B cell (primary cell): Measurements from ENCODE around the gene TMC1. TPM values are rescaled to one million over a fixed set of nuclear protein-coding genes. Genes with fewer than 3 reads are reported as not detected.

Source experiments
- ATAC-seq: fragments of 200-7000 bp; cut with Tn5 transposase; one replicate; pipeline ENCODE4 v1.10.0; 2021; ENCODE audit warnings: low read depth, mild to moderate bottlenecking, moderate number of reproducible peaks, moderate library complexity
- CTCF ChIA-PET: fragments of 350-600 bp; sonication (Branson Sonifier 250); formaldehyde crosslinking; loops from one replicate; lab custom pipeline; 2021; ENCODE audit warnings: antibody characterized with exemption, inconsistent platforms; lab: Charles Lee
- POLR2A ChIA-PET: fragments of 350-600 bp; sonication (Branson Sonifier 250); formaldehyde crosslinking; loops from one replicate; lab custom pipeline; 2021; ENCODE audit warnings: antibody characterized with exemption; lab: Charles Lee
- DNase-seq: peaks from one replicate; pipeline ENCODE4 v3.0.0; 2013
- H2AFZ ChIP-seq: 2 replicates; pipeline ENCODE4 v1.6.1; 2012; ENCODE audit warnings: mild to moderate bottlenecking, low read depth, low read length; ENCODE audit not compliant: insufficient read depth, poor library complexity, severe bottlenecking
- H3K27ac ChIP-seq, 2 donors: 1 replicate in 1 of 2; 2 replicates in 1 of 2; pipeline ENCODE4 v1.5.1; 2012 to 2013; ENCODE audit warnings: low read length in 2 of 2, mild to moderate bottlenecking in 2 of 2, moderate library complexity in 1 of 2
- H3K27me3 ChIP-seq, 4 experiments: fragments of 200-600 bp in 1 of 4; sonication (generic) in 1 of 4; replicated peaks in 1 of 4; 1 replicate in 2 of 4; 2 replicates in 2 of 4; pipeline versions ENCODE4 v1.6.1 to v1.7.0; 2013 to 2016; ENCODE audit warnings: low read length in 3 of 4, mild to moderate bottlenecking in 2 of 4, mixed read lengths in 1 of 4, moderate library complexity in 1 of 4; ENCODE audit not compliant: insufficient read depth in 4 of 4, control insufficient read depth in 3 of 4; ENCODE audit errors: control extremely low read depth in 1 of 4
- H3K36me3 ChIP-seq, 2 experiments: replicated peaks in 1 of 2; 1 replicate in 1 of 2; 2 replicates in 1 of 2; pipeline versions ENCODE4 v1.6.1 to v1.7.1; 2013; ENCODE audit warnings: low read length in 1 of 2; ENCODE audit not compliant: insufficient read depth in 2 of 2, control insufficient read depth in 1 of 2; ENCODE audit errors: control extremely low read depth in 1 of 2, extremely low read depth in 1 of 2
- H3K4me1 ChIP-seq, 2 donors: fragments of 200-600 bp in 1 of 2; sonication (generic) in 1 of 2; 1 replicate in 1 of 2; 2 replicates in 1 of 2; pipeline versions ENCODE4 v1.5.1 to v1.6.1; 2013 to 2017; ENCODE audit warnings: low read length in 2 of 2; ENCODE audit not compliant: control insufficient read depth in 2 of 2, insufficient read depth in 2 of 2
- H3K4me2 ChIP-seq: replicated peaks from 2 replicates; pipeline ENCODE3; 2012; ENCODE audit warnings: mild to moderate bottlenecking, low read depth, low read length; ENCODE audit not compliant: poor library complexity, severe bottlenecking
- H3K4me3 ChIP-seq, 5 experiments: fragments of 200-600 bp in 1 of 5; sonication (generic) in 1 of 5; 1 replicate in 3 of 5; 2 replicates in 2 of 5; pipeline versions ENCODE4 v1.5.1 to v1.7.0; 2011 to 2016; ENCODE audit warnings: low read length in 4 of 5, mild to moderate bottlenecking in 4 of 5, low read depth in 2 of 5, control low read depth in 1 of 5, moderate library complexity in 1 of 5; ENCODE audit not compliant: insufficient read depth in 1 of 5; ENCODE audit errors: control extremely low read depth in 1 of 5, extremely low read depth in 1 of 5
- H3K79me2 ChIP-seq: fragments of 200-600 bp; sonication (generic); one replicate; pipeline ENCODE4 v1.6.0; 2016; ENCODE audit warnings: low read length; ENCODE audit not compliant: control insufficient read depth, insufficient read depth
- H3K9ac ChIP-seq: fragments of 200-600 bp; sonication (generic); 2 replicates; pipeline ENCODE4 v1.6.1; 2017; ENCODE audit warnings: mild to moderate bottlenecking, low read length, moderate library complexity
- H3K9me3 ChIP-seq, 3 donors: one replicate each; pipeline versions ENCODE4 v1.6.1 to v1.7.1; 2013; ENCODE audit warnings: low read length in 2 of 3; ENCODE audit not compliant: control insufficient read depth in 2 of 3, insufficient read depth in 1 of 3; ENCODE audit errors: control extremely low read depth in 1 of 3
- H4K20me1 ChIP-seq: 2 replicates; pipeline ENCODE4 v1.6.0; 2012; ENCODE audit warnings: mild to moderate bottlenecking, low read length; ENCODE audit not compliant: insufficient read depth, control insufficient read depth, poor library complexity, severe bottlenecking
- H3K27ac Mint-ChIP-seq: one replicate; pipeline ENCODE4 v1.8.0; 2021; ENCODE audit warnings: mixed read lengths
- H3K27me3 Mint-ChIP-seq: one replicate; pipeline ENCODE4 v1.8.0; 2021; ENCODE audit warnings: mixed read lengths
- H3K4me1 Mint-ChIP-seq: one replicate; pipeline ENCODE4 v1.8.0; 2021; ENCODE audit warnings: mixed read lengths
- H3K4me3 Mint-ChIP-seq: one replicate; pipeline ENCODE4 v1.8.0; 2021; ENCODE audit warnings: mixed read lengths
- H3K9me3 Mint-ChIP-seq: one replicate; pipeline ENCODE4 v1.8.0; 2022; ENCODE audit warnings: mixed read lengths; ENCODE audit not compliant: insufficient read depth
- CTCF ChIP-seq: fragments of 200-600 bp; IDR thresholded peaks from one replicate; pipeline ENCODE4 v1.8.0; 2022; ENCODE audit warnings: antibody characterized with exemption, mild to moderate bottlenecking
- EZH2 ChIP-seq: IDR thresholded peaks from 2 replicates; pipeline ENCODE4 v1.6.1; 2012; ENCODE audit warnings: borderline replicate concordance, low read depth, mild to moderate bottlenecking, moderate library complexity, low read length; ENCODE audit not compliant: insufficient read depth, poor library complexity, severe bottlenecking
- WGBS: methylation state at CpG from one replicate; pipeline ENCODE4 v1.1.5; 2013; ENCODE audit warnings: missing lambda C conversion rate; ENCODE audit not compliant: insufficient coverage; 5-methylcytosine and 5-hydroxymethylcytosine counted together
- intact Hi-C: fragments of 100-400 bp; cut with micrococcal nuclease; formaldehyde crosslinking; loops from one replicate; pipeline ENCODE4 v1.10.0; 2022
- polyA plus RNA-seq: library from polyadenylated mRNA; depleted of rRNA; stranded (reverse); fragments of >200 nt; gene quantifications from 2 replicates; pipeline ENCODE4 v1.2.3, GENCODE V29; 2012
- total RNA-seq, 2 donors: library from RNA; stranded (reverse); fragments of 120-200 nt in 1 of 2; gene quantifications; 1 replicate in 1 of 2; 2 replicates in 1 of 2; pipeline versions ENCODE4 v1.2.3 to v1.2.4, GENCODE V29; 2013 to 2022

TMC1 gene
- total and polyA plus RNA-seq, 2 donors (not counting 1 experiment from before 2014, with no cell fraction given) = not detected

- WGBS = 100% methylated on average over 3 of the region's 3 CpGs
- Mint-ChIP-seq H3K4me3 (no peak overlapping the region), H3K27ac (no peak overlapping the region), H3K4me1 (no peaks in the 10 kb centered on the region), H3K27me3 (no peaks in the 10 kb centered on the region), H3K9me3 (no peaks in the 10 kb centered on the region)
- CTCF ChIA-PET = interaction anchor here (1.1 to 17.2 kb wide), 2 partner anchors 10 to 320 kb away, joined by 3 to 293 read pairs; no protein-coding TSS in a partner anchor
- H3K4me3 ChIP-seq = no peak overlapping the region
- no peak for TF ChIP-seq EZH2
- no peak for TF ChIP-seq CTCF
- no peak overlapping the region for H3K9ac ChIP-seq
- no peak overlapping the region for H2AFZ ChIP-seq
- ATAC-seq (no peak), DNase-seq (no peak)
- H3K9me3 ChIP-seq = no peaks in the 10 kb centered on the region
- H3K4me1 ChIP-seq = no peaks in the 10 kb centered on the region
- POLR2A ChIA-PET = no interaction called here
- no peaks in the 10 kb centered on the region for H4K20me1 ChIP-seq
- no peaks in the 10 kb centered on the region for H3K27me3 ChIP-seq
- H3K36me3 ChIP-seq = no peaks in the 10 kb centered on the region
- intact Hi-C loops = no loop called here
- no peaks in the 10 kb centered on the region for H3K79me2 ChIP-seq
- no peak overlapping the region for H3K27ac ChIP-seq
- H3K4me2 ChIP-seq = no peak overlapping the region
These were observed 79.3 kb downstream of the TMC1 start for GRCh38 chr9:72600671-72601070.

GRCh38 chr9:72601615-72602014, 80.2 kb downstream of the TMC1 start:
- no peaks in the 10 kb centered on the region for H3K79me2 ChIP-seq
- Mint-ChIP-seq H3K27ac (no peak overlapping the region), H3K27me3 (no peaks in the 10 kb centered on the region), H3K4me1 (no peaks in the 10 kb centered on the region), H3K9me3 (no peaks in the 10 kb centered on the region), H3K4me3 (no peak overlapping the region)
- no peaks in the 10 kb centered on the region for H3K9me3 ChIP-seq
- no peak for ATAC-seq
- H4K20me1 ChIP-seq = no peaks in the 10 kb centered on the region
- H3K27ac ChIP-seq = no peak overlapping the region
- no peak overlapping the region for H2AFZ ChIP-seq
- H3K36me3 ChIP-seq = no peaks in the 10 kb centered on the region
- ChIA-PET POLR2A (no interaction called here), CTCF (interaction anchor here (0.8 to 17.2 kb wide), 3 partner anchors 9 to 508 kb away, joined by 4 to 293 read pairs (median 6); no protein-coding TSS in a partner anchor)
- H3K4me3 ChIP-seq = no peak overlapping the region
- TF ChIP-seq EZH2 (no peak), CTCF (no peak)
- H3K4me2 ChIP-seq = no peak overlapping the region
- DNase-seq = no peak
- WGBS = 86% methylated on average over 1 of the region's 2 CpGs
- H3K4me1 ChIP-seq = no peaks in the 10 kb centered on the region
- no peaks in the 10 kb centered on the region for H3K27me3 ChIP-seq
- no peak overlapping the region for H3K9ac ChIP-seq
- intact Hi-C loops = no loop called here
